Suprapubic skin (tissue), 4 donors: ENCODE measurements around the gene ANKMY1.

Source experiments
- EP300 ChIP-seq: sonication (generic); formaldehyde crosslinking; IDR thresholded peaks from one replicate; pipeline ENCODE4 v1.6.1; 2017; ENCODE audit warnings: antibody characterized with exemption
- POLR2AphosphoS5 ChIP-seq, 3 donors: sonication (generic); formaldehyde crosslinking; IDR thresholded peaks; one replicate each; pipeline ENCODE4 v1.6.1; 2017; ENCODE audit warnings: antibody characterized with exemption in 3 of 3
- TF ChIP-seq, protein P1 (sequence below), 2 donors: fragments of 200-600 bp in 1 of 2; fragments of 450-650 bp in 1 of 2; sonication (generic) in 1 of 2; IDR thresholded peaks; one replicate each; pipeline ENCODE4 v1.5.1; 2016 to 2019; ENCODE audit warnings: antibody characterized with exemption in 2 of 2, mild to moderate bottlenecking in 1 of 2, moderate library complexity in 1 of 2

DNA sequence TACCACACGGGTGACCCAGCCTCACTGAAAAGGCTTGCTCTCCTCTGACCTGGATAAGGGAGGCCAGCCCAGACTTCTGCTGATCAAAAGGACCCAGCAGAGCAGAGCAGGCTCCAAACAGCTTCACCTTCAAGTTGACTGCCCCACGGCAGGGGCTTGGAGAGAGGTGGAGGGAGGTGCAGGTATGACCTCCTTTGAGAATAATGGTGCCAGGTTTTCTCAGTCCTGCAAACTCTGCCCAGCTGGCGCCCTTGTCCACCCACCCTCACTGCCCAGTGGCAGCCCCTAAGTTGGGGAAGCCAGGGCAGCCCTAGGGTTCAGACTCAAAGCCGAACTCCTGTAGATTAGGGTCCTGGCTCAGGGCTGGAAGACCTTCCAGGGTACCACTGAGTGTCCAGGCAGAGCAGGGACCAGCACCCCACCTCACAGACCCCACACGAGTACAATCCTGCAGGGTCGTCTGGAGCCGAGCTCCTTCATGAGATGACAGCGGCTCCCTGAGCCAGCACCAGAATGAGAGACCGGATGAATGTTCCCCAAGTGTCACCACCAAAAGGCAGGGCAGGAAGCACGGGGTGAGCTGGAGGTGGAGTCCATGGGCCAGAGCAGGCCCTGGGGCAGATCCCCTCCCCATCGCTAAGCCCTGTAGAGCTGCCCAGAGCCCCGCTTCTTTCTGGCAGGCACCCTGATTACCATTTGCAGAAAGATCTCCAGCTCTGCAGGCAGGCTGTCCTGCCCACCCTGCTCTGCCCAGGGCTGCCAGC is 125.9 kb downstream of the ANKMY1 start:
- TF ChIP-seq, protein P1, sequence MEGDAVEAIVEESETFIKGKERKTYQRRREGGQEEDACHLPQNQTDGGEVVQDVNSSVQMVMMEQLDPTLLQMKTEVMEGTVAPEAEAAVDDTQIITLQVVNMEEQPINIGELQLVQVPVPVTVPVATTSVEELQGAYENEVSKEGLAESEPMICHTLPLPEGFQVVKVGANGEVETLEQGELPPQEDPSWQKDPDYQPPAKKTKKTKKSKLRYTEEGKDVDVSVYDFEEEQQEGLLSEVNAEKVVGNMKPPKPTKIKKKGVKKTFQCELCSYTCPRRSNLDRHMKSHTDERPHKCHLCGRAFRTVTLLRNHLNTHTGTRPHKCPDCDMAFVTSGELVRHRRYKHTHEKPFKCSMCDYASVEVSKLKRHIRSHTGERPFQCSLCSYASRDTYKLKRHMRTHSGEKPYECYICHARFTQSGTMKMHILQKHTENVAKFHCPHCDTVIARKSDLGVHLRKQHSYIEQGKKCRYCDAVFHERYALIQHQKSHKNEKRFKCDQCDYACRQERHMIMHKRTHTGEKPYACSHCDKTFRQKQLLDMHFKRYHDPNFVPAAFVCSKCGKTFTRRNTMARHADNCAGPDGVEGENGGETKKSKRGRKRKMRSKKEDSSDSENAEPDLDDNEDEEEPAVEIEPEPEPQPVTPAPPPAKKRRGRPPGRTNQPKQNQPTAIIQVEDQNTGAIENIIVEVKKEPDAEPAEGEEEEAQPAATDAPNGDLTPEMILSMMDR (IDR thresholded peaks at IDR 0.05), result no peak
- TF ChIP-seq EP300 (no peak), POLR2AphosphoS5 (IDR thresholded peaks at IDR 0.05) (no peak)
